ENCODE measurements around the gene KLRC3.

DNA sequence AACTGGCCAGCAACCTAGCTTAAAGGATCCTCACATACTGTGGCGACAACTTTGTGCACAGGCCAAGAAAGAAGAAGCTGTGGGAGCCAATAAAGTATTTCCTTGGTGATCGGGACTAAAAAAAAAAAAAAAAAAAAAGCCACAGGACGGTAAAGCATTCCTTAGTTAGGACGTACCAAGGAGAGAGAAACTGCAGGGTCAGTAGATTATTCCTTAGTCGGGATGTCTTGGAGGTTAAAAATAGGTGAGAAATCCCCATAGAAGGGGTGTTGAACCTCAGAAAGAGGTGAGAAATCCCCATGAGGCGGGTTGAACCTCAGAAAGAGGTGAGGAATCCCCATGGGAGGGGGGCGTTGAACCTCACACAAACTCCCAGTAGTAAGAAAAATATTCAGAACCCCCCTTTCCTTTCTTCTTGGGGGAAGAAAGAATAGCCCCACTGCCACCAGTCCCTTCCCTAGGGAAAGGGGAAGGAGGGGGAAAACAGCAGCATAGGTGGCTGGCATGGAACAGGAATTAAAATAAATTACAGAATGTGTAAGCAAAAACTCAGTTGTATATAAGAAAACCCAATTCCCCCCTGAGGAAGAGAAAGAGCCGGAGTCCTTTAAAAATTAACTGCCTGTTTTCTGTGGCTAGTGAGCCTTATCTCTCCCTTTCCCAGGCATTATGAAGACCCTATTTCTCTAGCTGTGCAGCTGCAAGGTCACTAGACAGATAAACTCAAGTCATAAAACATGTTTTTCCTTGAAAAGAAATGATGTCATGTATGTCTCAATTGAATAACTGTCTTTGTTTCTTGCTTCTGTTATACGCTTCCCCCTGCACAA is 57.4 kb downstream of the KLRC3 start:
- TF ChIP-seq, protein P1, sequence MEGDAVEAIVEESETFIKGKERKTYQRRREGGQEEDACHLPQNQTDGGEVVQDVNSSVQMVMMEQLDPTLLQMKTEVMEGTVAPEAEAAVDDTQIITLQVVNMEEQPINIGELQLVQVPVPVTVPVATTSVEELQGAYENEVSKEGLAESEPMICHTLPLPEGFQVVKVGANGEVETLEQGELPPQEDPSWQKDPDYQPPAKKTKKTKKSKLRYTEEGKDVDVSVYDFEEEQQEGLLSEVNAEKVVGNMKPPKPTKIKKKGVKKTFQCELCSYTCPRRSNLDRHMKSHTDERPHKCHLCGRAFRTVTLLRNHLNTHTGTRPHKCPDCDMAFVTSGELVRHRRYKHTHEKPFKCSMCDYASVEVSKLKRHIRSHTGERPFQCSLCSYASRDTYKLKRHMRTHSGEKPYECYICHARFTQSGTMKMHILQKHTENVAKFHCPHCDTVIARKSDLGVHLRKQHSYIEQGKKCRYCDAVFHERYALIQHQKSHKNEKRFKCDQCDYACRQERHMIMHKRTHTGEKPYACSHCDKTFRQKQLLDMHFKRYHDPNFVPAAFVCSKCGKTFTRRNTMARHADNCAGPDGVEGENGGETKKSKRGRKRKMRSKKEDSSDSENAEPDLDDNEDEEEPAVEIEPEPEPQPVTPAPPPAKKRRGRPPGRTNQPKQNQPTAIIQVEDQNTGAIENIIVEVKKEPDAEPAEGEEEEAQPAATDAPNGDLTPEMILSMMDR (IDR thresholded peaks at IDR 0.05; ENCODE audit: extremely low read depth in 1 of 2, insufficient read depth in 1 of 2, low read depth in 1 of 2, low read length in 2 of 2), result no peak
- TF ChIP-seq POLR2A (IDR thresholded peaks at IDR 0.05; ENCODE audit: low read depth, low read length) (no peak), EZH2 (IDR thresholded peaks at IDR 0.05; ENCODE audit: borderline replicate concordance, low read depth, low read length, severe bottlenecking) (no peak), POLR2AphosphoS5 (IDR thresholded peaks at IDR 0.05; ENCODE audit: insufficient read depth, low read depth, low read length) (no peak), FOS (IDR thresholded peaks at IDR 0.05; ENCODE audit: borderline replicate concordance, insufficient read depth, low read length) (no peak), MAX (IDR thresholded peaks at IDR 0.05; ENCODE audit: insufficient read depth, insufficient read length) (no peak), GATA2 (IDR thresholded peaks at IDR 0.05; ENCODE audit: insufficient read depth, insufficient read length, low read depth, low read length) (no peak), JUN (IDR thresholded peaks at IDR 0.05; ENCODE audit: borderline replicate concordance, insufficient read depth, insufficient read length, low read depth) (no peak), MYC (IDR thresholded peaks at IDR 0.05; ENCODE audit: low read depth, low read length) (no peak)

Data from endothelial cell of umbilical vein (primary cell).